ENCODE measurements around the gene NOS1.

- TF ChIP-seq, protein P1, sequence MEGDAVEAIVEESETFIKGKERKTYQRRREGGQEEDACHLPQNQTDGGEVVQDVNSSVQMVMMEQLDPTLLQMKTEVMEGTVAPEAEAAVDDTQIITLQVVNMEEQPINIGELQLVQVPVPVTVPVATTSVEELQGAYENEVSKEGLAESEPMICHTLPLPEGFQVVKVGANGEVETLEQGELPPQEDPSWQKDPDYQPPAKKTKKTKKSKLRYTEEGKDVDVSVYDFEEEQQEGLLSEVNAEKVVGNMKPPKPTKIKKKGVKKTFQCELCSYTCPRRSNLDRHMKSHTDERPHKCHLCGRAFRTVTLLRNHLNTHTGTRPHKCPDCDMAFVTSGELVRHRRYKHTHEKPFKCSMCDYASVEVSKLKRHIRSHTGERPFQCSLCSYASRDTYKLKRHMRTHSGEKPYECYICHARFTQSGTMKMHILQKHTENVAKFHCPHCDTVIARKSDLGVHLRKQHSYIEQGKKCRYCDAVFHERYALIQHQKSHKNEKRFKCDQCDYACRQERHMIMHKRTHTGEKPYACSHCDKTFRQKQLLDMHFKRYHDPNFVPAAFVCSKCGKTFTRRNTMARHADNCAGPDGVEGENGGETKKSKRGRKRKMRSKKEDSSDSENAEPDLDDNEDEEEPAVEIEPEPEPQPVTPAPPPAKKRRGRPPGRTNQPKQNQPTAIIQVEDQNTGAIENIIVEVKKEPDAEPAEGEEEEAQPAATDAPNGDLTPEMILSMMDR (conservative IDR thresholded peaks at IDR 0.05; ENCODE audit: low read length) = no peak; the same call in 1 of the 2 replicates
- no peak for TF ChIP-seq EZH2phosphoT487 (IDR thresholded peaks at IDR 0.05; ENCODE audit: borderline replicate concordance, low read depth, low read length)
These were observed 171.7 kb downstream of the NOS1 start for GRCh38 chr12:117189725-117190209.
